CD4-positive, alpha-beta memory T cell (primary cell): ENCODE data around the gene SERTAD2. TPM values are rescaled to one million over a fixed set of nuclear protein-coding genes. Genes with fewer than 3 reads are reported as not detected.

Source experiments
- CTCF ChIA-PET: fragments of 350-600 bp; sonication (Branson Sonifier 250); formaldehyde crosslinking; loops from one replicate; lab custom pipeline; 2021; ENCODE audit warnings: inconsistent platforms; ENCODE audit not compliant: partially characterized antibody; lab: Charles Lee
- POLR2A ChIA-PET: fragments of 350-600 bp; sonication (Branson Sonifier 250); formaldehyde crosslinking; loops from one replicate; lab custom pipeline; 2021; ENCODE audit not compliant: partially characterized antibody; lab: Charles Lee
- DNase-seq, 5 donors: peaks; one replicate each; pipeline versions ENCODE4 v3.0.0 to v3.0.0-alpha.2; 2020 to 2022; ENCODE audit warnings: mixed read lengths in 1 of 5
- H3K27ac ChIP-seq: one replicate; pipeline ENCODE4 v1.7.0; 2013; ENCODE audit warnings: low read depth, low read length
- H3K27me3 ChIP-seq: 2 replicates; pipeline ENCODE4 v1.7.0; 2013; ENCODE audit warnings: mild to moderate bottlenecking, low read length, moderate library complexity; ENCODE audit not compliant: insufficient read depth
- H3K36me3 ChIP-seq: 2 replicates; pipeline ENCODE4 v1.7.0; 2013; ENCODE audit warnings: mild to moderate bottlenecking, low read length, moderate library complexity; ENCODE audit not compliant: insufficient read depth
- H3K4me1 ChIP-seq: 2 replicates; pipeline ENCODE4 v1.7.0; 2013; ENCODE audit warnings: mild to moderate bottlenecking, low read length, moderate library complexity; ENCODE audit not compliant: insufficient read depth
- H3K4me3 ChIP-seq, 2 donors: one replicate each; pipeline ENCODE4 v1.7.0; 2013; ENCODE audit warnings: low read length in 2 of 2, mild to moderate bottlenecking in 1 of 2
- H3K9me3 ChIP-seq, 2 donors: one replicate each; pipeline ENCODE4 v1.7.0; 2013; ENCODE audit warnings: low read length in 2 of 2, control low read depth in 1 of 2; ENCODE audit not compliant: control insufficient read depth in 1 of 2
- H3K27ac Mint-ChIP-seq, 7 donors: one replicate each; pipeline ENCODE4 v1.8.0; 2020 to 2021; ENCODE audit warnings: mixed read lengths in 7 of 7, mild to moderate bottlenecking in 6 of 7, inconsistent platforms in 3 of 7, moderate library complexity in 3 of 7
- H3K27me3 Mint-ChIP-seq, 2 donors: one replicate each; pipeline ENCODE4 v1.8.0; 2020 to 2021; ENCODE audit warnings: mixed read lengths in 2 of 2
- H3K36me3 Mint-ChIP-seq, 2 donors: one replicate each; pipeline ENCODE4 v1.8.0; 2020 to 2021; ENCODE audit warnings: mixed read lengths in 2 of 2, inconsistent platforms in 1 of 2, mild to moderate bottlenecking in 1 of 2
- H3K4me1 Mint-ChIP-seq, 4 donors: one replicate each; pipeline ENCODE4 v1.8.0; 2020 to 2021; ENCODE audit warnings: mixed read lengths in 4 of 4, mild to moderate bottlenecking in 1 of 4
- H3K4me3 Mint-ChIP-seq, 8 donors: one replicate each; pipeline ENCODE4 v1.8.0; 2020 to 2021; ENCODE audit warnings: mixed read lengths in 8 of 8, mild to moderate bottlenecking in 7 of 8, moderate library complexity in 6 of 8, inconsistent platforms in 3 of 8
- H3K9me3 Mint-ChIP-seq, 8 donors: one replicate each; pipeline ENCODE4 v1.8.0; 2020 to 2021; ENCODE audit warnings: mixed read lengths in 8 of 8, mild to moderate bottlenecking in 5 of 8, inconsistent platforms in 3 of 8, moderate library complexity in 1 of 8
- intact Hi-C: fragments of 100-400 bp; cut with micrococcal nuclease; formaldehyde crosslinking; loops from one replicate; pipeline ENCODE4 v1.15.1; 2023
- polyA plus RNA-seq, 2 donors: library from polyadenylated mRNA; unstranded; fragments of 300-500 nt; fragmentation: Illumina TruSeq; gene quantifications; one replicate each; pipeline ENCODE4 v1.2.3, GENCODE V29; 2021
- total RNA-seq, 2 experiments: library from RNA; stranded (reverse); gene quantifications; one replicate each; pipeline ENCODE4 v1.2.3, GENCODE V29; 2021

SERTAD2 gene
- total and polyA plus RNA-seq, 4 experiments from 2014 or later, result 2.6 to 24.6 (median 14.5) TPM

GRCh38 chr2:64626963-64627760 lies 26.6 kb downstream of the SERTAD2 start:
- H3K27me3 Mint-ChIP-seq, result no peaks in the 10 kb centered on the region
- H3K36me3 ChIP-seq, result no peaks in the 10 kb centered on the region
- H3K36me3 Mint-ChIP-seq, result peaks cover 6 to 7% of the 10 kb centered on the region in 2 donors
- CTCF ChIA-PET, result interaction anchor here (1.0 to 2.2 kb wide), 3 partner anchors 9 to 140 kb away, joined by 3 to 13 read pairs (median 6); partner anchors contain the start of gene SERTAD2
- H3K9me3 ChIP-seq, result no peaks in the 10 kb centered on the region
- POLR2A ChIA-PET, result interaction anchor here (0.7 to 1.0 kb wide), 2 partner anchors 9 to 16 kb away, joined by 4 read pairs; no protein-coding TSS in a partner anchor
- H3K27me3 ChIP-seq, result no peaks in the 10 kb centered on the region
- H3K4me1 ChIP-seq, result no peaks in the 10 kb centered on the region
- H3K27ac ChIP-seq, result no peak overlapping the region
- DNase-seq, result no peak
- H3K9me3 Mint-ChIP-seq, result no peaks in the 10 kb centered on the region
- H3K4me3 Mint-ChIP-seq, result no peak overlapping the region
- no peaks in the 10 kb centered on the region for H3K4me1 Mint-ChIP-seq
- intact Hi-C loops, result no loop called here
- H3K4me3 ChIP-seq, result no peak overlapping the region
- no peak overlapping the region for H3K27ac Mint-ChIP-seq

GRCh38 chr2:64626146-64626809 lies 27.4 kb downstream of the SERTAD2 start:
- no peak for DNase-seq
- Mint-ChIP-seq H3K27ac (peak overlapping the region in 1 of 7 donors; percentile 49), H3K4me1 (no peaks in the 10 kb centered on the region), H3K9me3 (no peaks in the 10 kb centered on the region), H3K4me3 (no peak overlapping the region), H3K36me3 (peaks cover 6 to 7% of the 10 kb centered on the region in 2 donors), H3K27me3 (no peaks in the 10 kb centered on the region)
- no peaks in the 10 kb centered on the region for H3K4me1 ChIP-seq
- intact Hi-C loops, result no loop called here
- no peaks in the 10 kb centered on the region for H3K36me3 ChIP-seq
- POLR2A ChIA-PET, result interaction anchor here (1.0 kb wide), 1 partner anchor 17 kb away, joined by 3 read pairs; no protein-coding TSS in a partner anchor
- H3K27me3 ChIP-seq, result no peaks in the 10 kb centered on the region
- CTCF ChIA-PET, result interaction anchor here (2.2 kb wide), 1 partner anchor 9 kb away, joined by 13 read pairs; no protein-coding TSS in a partner anchor
- H3K4me3 ChIP-seq, result no peak overlapping the region
- H3K9me3 ChIP-seq, result no peaks in the 10 kb centered on the region
- no peak overlapping the region for H3K27ac ChIP-seq

GRCh38 chr2:64625299-64626145 lies 28.2 kb downstream of the SERTAD2 start:
- Histone ChIP-seq H3K4me3 (no peak overlapping the region), H3K9me3 (no peaks in the 10 kb centered on the region), H3K27ac (no peak overlapping the region), H3K36me3 (no peaks in the 10 kb centered on the region), H3K4me1 (no peaks in the 10 kb centered on the region), H3K27me3 (no peaks in the 10 kb centered on the region)
- H3K27ac Mint-ChIP-seq, result peak overlapping the region in 2 of 7 donors; percentile 26 to 49
- intact Hi-C loops, result no loop called here
- H3K9me3 Mint-ChIP-seq, result no peaks in the 10 kb centered on the region
- ChIA-PET CTCF (interaction anchor here (2.2 kb wide), 1 partner anchor 8 kb away, joined by 13 read pairs; no protein-coding TSS in a partner anchor), POLR2A (interaction anchor here (0.5 to 1.1 kb wide), 3 partner anchors 16 to 27 kb away, joined by 3 read pairs; no protein-coding TSS in a partner anchor)
- H3K4me1 Mint-ChIP-seq, result no peaks in the 10 kb centered on the region
- no peak overlapping the region for H3K4me3 Mint-ChIP-seq
- no peak for DNase-seq
- H3K27me3 Mint-ChIP-seq, result no peaks in the 10 kb centered on the region
- H3K36me3 Mint-ChIP-seq, result no peaks in the 10 kb centered on the region

- CTCF ChIA-PET, result no interaction called here
- no peaks in the 10 kb centered on the region for H3K4me1 Mint-ChIP-seq
- H3K27ac Mint-ChIP-seq, result no peak overlapping the region
Measured at GRCh38 chr2:64624862-64625261, 28.9 kb downstream of the SERTAD2 start.

GRCh38 chr2:64624108-64624610 lies 29.6 kb downstream of the SERTAD2 start:
- Mint-ChIP-seq H3K9me3 (no peaks in the 10 kb centered on the region), H3K36me3 (no peaks in the 10 kb centered on the region), H3K4me1 (no peaks in the 10 kb centered on the region), H3K4me3 (no peak overlapping the region), H3K27ac (no peak overlapping the region), H3K27me3 (no peaks in the 10 kb centered on the region)
- no peak overlapping the region for H3K4me3 ChIP-seq
- H3K27me3 ChIP-seq, result no peaks in the 10 kb centered on the region
- no peak for DNase-seq
- no peak overlapping the region for H3K27ac ChIP-seq
- intact Hi-C loops, result no loop called here
- CTCF ChIA-PET, result no interaction called here
- H3K9me3 ChIP-seq, result no peaks in the 10 kb centered on the region
- no peaks in the 10 kb centered on the region for H3K36me3 ChIP-seq
- H3K4me1 ChIP-seq, result no peaks in the 10 kb centered on the region
- POLR2A ChIA-PET, result interaction anchor here (1.1 kb wide), 1 partner anchor 15 kb away, joined by 3 read pairs; no protein-coding TSS in a partner anchor

More at GRCh38 chr2:64624862-64625261, 28.9 kb downstream of the SERTAD2 start:
- DNase-seq, result no peak
- no peaks in the 10 kb centered on the region for H3K36me3 ChIP-seq
- no peaks in the 10 kb centered on the region for H3K27me3 ChIP-seq
- H3K27ac ChIP-seq, result no peak overlapping the region
- no peak overlapping the region for H3K4me3 Mint-ChIP-seq
- H3K4me3 ChIP-seq, result no peak overlapping the region
- no peaks in the 10 kb centered on the region for H3K9me3 ChIP-seq
- POLR2A ChIA-PET, result interaction anchor here (0.5 to 1.1 kb wide), 2 partner anchors 16 to 27 kb away, joined by 3 read pairs; no protein-coding TSS in a partner anchor
- H3K9me3 Mint-ChIP-seq, result no peaks in the 10 kb centered on the region
- no peaks in the 10 kb centered on the region for H3K36me3 Mint-ChIP-seq
- H3K27me3 Mint-ChIP-seq, result no peaks in the 10 kb centered on the region
- no peaks in the 10 kb centered on the region for H3K4me1 ChIP-seq
- intact Hi-C loops, result no loop called here

- no peaks in the 10 kb centered on the region for H3K36me3 Mint-ChIP-seq
- no peak overlapping the region for H3K27ac Mint-ChIP-seq
- no peaks in the 10 kb centered on the region for H3K4me1 ChIP-seq
- ChIA-PET CTCF (no interaction called here), POLR2A (no interaction called here)
- H3K9me3 ChIP-seq, result no peaks in the 10 kb centered on the region
- H3K4me3 ChIP-seq, result no peak overlapping the region
- no peaks in the 10 kb centered on the region for H3K9me3 Mint-ChIP-seq
- H3K27me3 ChIP-seq, result no peaks in the 10 kb centered on the region
- intact Hi-C loops, result no loop called here
- H3K36me3 ChIP-seq, result no peaks in the 10 kb centered on the region
- no peaks in the 10 kb centered on the region for H3K27me3 Mint-ChIP-seq
- H3K4me1 Mint-ChIP-seq, result no peaks in the 10 kb centered on the region
- H3K27ac ChIP-seq, result no peak overlapping the region
- no peak for DNase-seq
- H3K4me3 Mint-ChIP-seq, result no peak overlapping the region
Measured at GRCh38 chr2:64623242-64623850, 30.4 kb downstream of the SERTAD2 start.
